Measurements from ENCODE around the gene HOGA1. TPM values are rescaled to one million over a fixed set of nuclear protein-coding genes. Genes with fewer than 3 reads are reported as not detected.

The HOGA1 gene
- total and polyA plus RNA-seq, 2 of the 13 experiments (the other 11 are each of a cell fraction or from before 2014, with no cell fraction given) = 7.6 to 19.5 TPM

GRCh38 chr10:97572214-97572989, 11.8 kb upstream of the HOGA1 start, which contains the start of gene ANKRD2 (continued):
- peak; percentile 97 for TF ChIP-seq CTCF (CRISPR knock-in tag; IDR thresholded peaks at IDR 0.05)
- no peak for TF ChIP-seq ADNP (CRISPR knock-in tag; IDR thresholded peaks at IDR 0.05)
- TF ChIP-seq TEAD3 (CRISPR knock-in tag; optimal IDR thresholded peaks at IDR 0.05; ENCODE audit: borderline replicate concordance) = peak; percentile 59
- TF ChIP-seq MXI1 (IDR thresholded peaks at IDR 0.05; ENCODE audit: borderline replicate concordance, low read depth, low read length) = 0 out of 3 replicates have a peak, but pooled peaks have one; percentile 41
- TF ChIP-seq, protein P1, sequence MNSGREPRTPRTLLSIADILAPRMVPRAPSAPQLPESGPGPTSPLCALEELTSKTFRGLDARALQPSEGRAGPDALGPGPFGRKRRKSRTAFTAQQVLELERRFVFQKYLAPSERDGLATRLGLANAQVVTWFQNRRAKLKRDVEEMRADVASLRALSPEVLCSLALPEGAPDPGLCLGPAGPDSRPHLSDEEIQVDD (CRISPR knock-in tag; IDR thresholded peaks at IDR 0.05; ENCODE audit: borderline replicate concordance) = no peak
- TF ChIP-seq FIP1L1 (IDR thresholded peaks at IDR 0.05; ENCODE audit: borderline replicate concordance, insufficient read depth, low read depth, low read length) = no peak
- no peak for TF ChIP-seq ZNF570 (CRISPR knock-in tag; IDR thresholded peaks at IDR 0.05; ENCODE audit: borderline replicate concordance)
- 0 out of 2 replicates have a peak, but pooled peaks have one; percentile 17 for TF ChIP-seq GABPB1 (CRISPR knock-in tag; IDR thresholded peaks at IDR 0.05)
- TF ChIP-seq MIER3 (CRISPR knock-in tag; IDR thresholded peaks at IDR 0.05; ENCODE audit: borderline replicate concordance) = no peak
- TF ChIP-seq FLYWCH1 (CRISPR knock-in tag; IDR thresholded peaks at IDR 0.05) = no peak
- peak; percentile 41; the same call in 1 of the 2 replicates for TF ChIP-seq PITX1 (CRISPR knock-in tag; IDR thresholded peaks at IDR 0.05)
- TF ChIP-seq YY1 (IDR thresholded peaks at IDR 0.05; ENCODE audit: insufficient read depth, insufficient replicate concordance, low read depth, low read length) = peak; percentile 42
- TF ChIP-seq KAT8 (CRISPR knock-in tag; IDR thresholded peaks at IDR 0.05) = no peak
- 0 out of 2 replicates have a peak, but pooled peaks have one; percentile 51 for TF ChIP-seq GTF3A (CRISPR knock-in tag; conservative IDR thresholded peaks at IDR 0.05)
- no peak for TF ChIP-seq ASH2L (IDR thresholded peaks at IDR 0.05; ENCODE audit: insufficient read length, low read depth, low read length)
- no peak for TF ChIP-seq FOXC1 (CRISPR knock-in tag; IDR thresholded peaks at IDR 0.05; ENCODE audit: borderline replicate concordance)
- peak; percentile 95 for TF ChIP-seq RAD21 (CRISPR knock-in tag; IDR thresholded peaks at IDR 0.05)
- 0 out of 2 replicates have a peak, but pooled peaks have one; percentile 43 for TF ChIP-seq ELF1 (CRISPR knock-in tag; IDR thresholded peaks at IDR 0.05)
- no peak for TF ChIP-seq ZC3H4 (CRISPR knock-in tag; IDR thresholded peaks at IDR 0.05; ENCODE audit: borderline replicate concordance)
- TF ChIP-seq SP140L (CRISPR knock-in tag; IDR thresholded peaks at IDR 0.05; ENCODE audit: borderline replicate concordance) = no peak
- no peak for TF ChIP-seq ZNF362 (CRISPR knock-in tag; IDR thresholded peaks at IDR 0.05; ENCODE audit: borderline replicate concordance)
- TF ChIP-seq ISL2 (CRISPR knock-in tag; IDR thresholded peaks at IDR 0.05) = no peak
- TF ChIP-seq NCOA2 (CRISPR knock-in tag; IDR thresholded peaks at IDR 0.05) = no peak
- no peak for TF ChIP-seq ZKSCAN8 (CRISPR knock-in tag; IDR thresholded peaks at IDR 0.05; ENCODE audit: borderline replicate concordance)
- 0 out of 2 replicates have a peak, but pooled peaks have one; percentile 33 for TF ChIP-seq THAP11 (CRISPR knock-in tag; IDR thresholded peaks at IDR 0.05)
- TF ChIP-seq ELF3 (CRISPR knock-in tag; IDR thresholded peaks at IDR 0.05) = 0 out of 2 replicates have a peak, but pooled peaks have one; percentile 22
- no peak for TF ChIP-seq ZSCAN21 (CRISPR knock-in tag; IDR thresholded peaks at IDR 0.05; ENCODE audit: borderline replicate concordance)
- TF ChIP-seq ETV6 (CRISPR knock-in tag; conservative IDR thresholded peaks at IDR 0.05) = no peak
- peak; percentile 73 for TF ChIP-seq SALL1 (CRISPR knock-in tag; IDR thresholded peaks at IDR 0.05)

Measured in HepG2 (cell line).